Kidney (tissue), 14 donors: ENCODE results near the gene SUSD4. TPM values are rescaled to one million over a fixed set of nuclear protein-coding genes. Genes with fewer than 3 reads are reported as not detected.

Experiments
- DNase-seq, 5 donors: peaks; one replicate each; pipeline ENCODE4 v3.0.0-alpha.2; 2013 to 2020
- FAIRE-seq: peaks from 2 replicates; lab custom pipeline; 2012; peaks lifted over from hg19 to GRCh38; lab: Jason Lieb, UNC
- H3K27ac ChIP-seq, 2 donors: one replicate each; pipeline ENCODE4 v1.7.0; 2013; ENCODE audit warnings: low read depth in 2 of 2, low read length in 2 of 2, inconsistent platforms in 1 of 2
- H3K27me3 ChIP-seq: one replicate; pipeline ENCODE4 v1.7.1; 2013; ENCODE audit warnings: low read length, inconsistent platforms; ENCODE audit not compliant: control insufficient read depth, insufficient read depth
- H3K36me3 ChIP-seq, 3 donors: one replicate each; pipeline versions ENCODE4 v1.7.0 to v1.7.1; 2013; ENCODE audit warnings: low read length in 3 of 3, control low read depth in 1 of 3, inconsistent platforms in 1 of 3; ENCODE audit not compliant: insufficient read depth in 3 of 3, control insufficient read depth in 2 of 3
- H3K4me1 ChIP-seq, 3 donors: one replicate each; pipeline versions ENCODE4 v1.7.0 to v1.7.1; 2013; ENCODE audit warnings: low read length in 3 of 3, inconsistent platforms in 1 of 3, low read depth in 1 of 3; ENCODE audit not compliant: control insufficient read depth in 2 of 3, insufficient read depth in 2 of 3
- H3K4me3 ChIP-seq, 3 donors: one replicate each; pipeline versions ENCODE4 v1.7.0 to v1.8.1; 2013; ENCODE audit warnings: low read length in 3 of 3, control low read depth in 1 of 3, inconsistent platforms in 1 of 3
- H3K9ac ChIP-seq, 3 donors: one replicate each; pipeline versions ENCODE4 v1.7.0 to v1.7.1; 2013; ENCODE audit warnings: low read length in 3 of 3, control low read depth in 1 of 3, inconsistent platforms in 1 of 3
- H3K9me3 ChIP-seq, 3 donors: one replicate each; pipeline versions ENCODE4 v1.7.0 to v1.7.1; 2013; ENCODE audit warnings: low read length in 3 of 3, control low read depth in 1 of 3, inconsistent platforms in 1 of 3; ENCODE audit not compliant: control insufficient read depth in 2 of 3, insufficient read depth in 1 of 3
- intact Hi-C: fragments of 100-400 bp; cut with DNase I; formaldehyde crosslinking; loops from one replicate; pipeline ENCODE4 v1.11.1; 2022
- polyA plus RNA-seq: library from polyadenylated mRNA; stranded (reverse); fragments of 350-450 nt; fragmentation: Illumina TruSeq; extraction: RNeasy Lipid Tissue Mini Kit (QIAGEN cat#74804); gene quantifications from one replicate; pipeline ENCODE4 v1.2.3, GENCODE V29; 2014; ENCODE audit warnings: low read depth, low replicate concordance; ENCODE audit not compliant: insufficient read depth
- total RNA-seq: library from RNA; stranded (reverse); fragmentation: NEBNext Ultra II Directional; extraction: Animal tissue kit (Norgen Biotek cat#: 25700); gene quantifications from one replicate; pipeline ENCODE4 v1.2.1, GENCODE V29; 2021
- TF ChIP-seq, protein P1 (sequence below): IDR thresholded peaks from 3 replicates; pipeline ENCODE4 v1.5.1; 2012; ENCODE audit warnings: mild to moderate bottlenecking, moderate library complexity, borderline replicate concordance; ENCODE audit not compliant: insufficient read depth; ENCODE audit errors: extremely low read depth
- donor health status: control.
- donor health status: control.
- donor health status: control.
- donor health status: control.
- donor health status: control.
- donor health status: DM: yes; HTN: yes; CAD: no.
- donor health status: Normal renal cell carcinoma (clear cell type).

The SUSD4 gene
- total and polyA plus RNA-seq, 2 donors from 2014 or later = 14.0 to 23.7 TPM

DNA sequence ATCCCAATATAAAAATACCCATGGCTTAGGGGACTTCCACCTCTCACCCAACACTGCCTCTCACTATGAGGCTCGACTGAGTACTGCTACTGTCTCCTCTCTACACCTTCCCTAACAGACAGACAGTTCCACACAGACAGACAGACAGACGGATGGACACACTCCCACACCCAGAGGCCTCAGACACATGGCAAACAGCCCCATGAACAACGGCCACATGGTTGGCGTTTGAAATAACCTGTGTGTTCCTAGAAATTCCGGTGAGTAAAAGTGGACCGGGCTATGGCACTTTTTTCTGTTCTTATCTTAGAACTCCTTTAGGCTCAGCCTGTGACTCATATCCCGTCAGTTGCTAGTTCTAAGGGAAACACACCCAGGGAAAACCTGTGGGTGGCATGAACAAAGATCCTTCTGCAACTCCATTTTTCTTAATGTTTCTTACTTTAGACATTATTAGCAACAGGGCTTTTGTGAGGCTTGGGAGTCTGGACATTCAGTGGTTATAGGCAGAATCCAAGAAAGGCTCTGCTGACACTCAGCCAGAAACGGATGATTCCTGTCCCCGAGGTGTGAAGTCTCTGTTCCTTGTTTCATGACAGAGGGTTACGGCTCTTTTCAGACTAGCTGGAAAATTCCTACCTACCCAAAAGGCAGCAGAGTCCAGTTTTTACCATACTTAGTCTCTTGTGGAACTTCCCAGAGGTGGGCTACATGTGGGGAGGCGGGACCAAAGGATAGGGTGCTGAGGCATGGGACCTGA is 130.4 kb downstream of the SUSD4 start:
- intact Hi-C loops = no loop called here
- Histone ChIP-seq H3K4me1 (no peaks in the 10 kb centered on the region), H3K4me3 (no peak overlapping the region), H3K36me3 (no peaks in the 10 kb centered on the region), H3K27me3 (no peaks in the 10 kb centered on the region), H3K27ac (no peak overlapping the region), H3K9ac (no peak overlapping the region), H3K9me3 (no peaks in the 10 kb centered on the region)
- TF ChIP-seq, protein P1, sequence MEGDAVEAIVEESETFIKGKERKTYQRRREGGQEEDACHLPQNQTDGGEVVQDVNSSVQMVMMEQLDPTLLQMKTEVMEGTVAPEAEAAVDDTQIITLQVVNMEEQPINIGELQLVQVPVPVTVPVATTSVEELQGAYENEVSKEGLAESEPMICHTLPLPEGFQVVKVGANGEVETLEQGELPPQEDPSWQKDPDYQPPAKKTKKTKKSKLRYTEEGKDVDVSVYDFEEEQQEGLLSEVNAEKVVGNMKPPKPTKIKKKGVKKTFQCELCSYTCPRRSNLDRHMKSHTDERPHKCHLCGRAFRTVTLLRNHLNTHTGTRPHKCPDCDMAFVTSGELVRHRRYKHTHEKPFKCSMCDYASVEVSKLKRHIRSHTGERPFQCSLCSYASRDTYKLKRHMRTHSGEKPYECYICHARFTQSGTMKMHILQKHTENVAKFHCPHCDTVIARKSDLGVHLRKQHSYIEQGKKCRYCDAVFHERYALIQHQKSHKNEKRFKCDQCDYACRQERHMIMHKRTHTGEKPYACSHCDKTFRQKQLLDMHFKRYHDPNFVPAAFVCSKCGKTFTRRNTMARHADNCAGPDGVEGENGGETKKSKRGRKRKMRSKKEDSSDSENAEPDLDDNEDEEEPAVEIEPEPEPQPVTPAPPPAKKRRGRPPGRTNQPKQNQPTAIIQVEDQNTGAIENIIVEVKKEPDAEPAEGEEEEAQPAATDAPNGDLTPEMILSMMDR = no peak
- FAIRE-seq (no peak), DNase-seq (no peak)

DNA sequence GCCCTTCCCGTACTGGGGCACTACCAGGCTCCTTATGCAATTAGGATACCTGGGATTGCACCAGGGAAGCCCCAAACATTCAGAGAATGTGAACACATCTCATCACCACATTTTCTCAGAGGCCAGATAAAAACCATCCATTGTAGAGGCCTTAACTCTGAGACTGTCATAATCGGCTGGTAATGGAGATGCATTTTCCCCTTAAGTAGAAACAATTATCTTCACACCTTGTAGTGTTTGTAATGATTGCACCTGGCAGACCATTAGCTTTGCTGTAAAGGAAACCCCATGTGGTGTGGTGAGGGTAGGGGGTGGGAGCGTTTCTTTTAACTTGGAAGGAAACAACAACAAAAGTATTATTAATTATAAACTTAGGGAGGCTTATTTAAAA is 131.0 kb downstream of the SUSD4 start:
- Histone ChIP-seq H3K4me1 (no peaks in the 10 kb centered on the region), H3K4me3 (no peak overlapping the region), H3K9ac (no peak overlapping the region), H3K36me3 (no peaks in the 10 kb centered on the region), H3K27me3 (no peaks in the 10 kb centered on the region), H3K9me3 (no peaks in the 10 kb centered on the region), H3K27ac (no peak overlapping the region)
- FAIRE-seq (no peak), DNase-seq (no peak)
- TF ChIP-seq, protein P1 = no peak
- intact Hi-C loops = no loop called here

DNA sequence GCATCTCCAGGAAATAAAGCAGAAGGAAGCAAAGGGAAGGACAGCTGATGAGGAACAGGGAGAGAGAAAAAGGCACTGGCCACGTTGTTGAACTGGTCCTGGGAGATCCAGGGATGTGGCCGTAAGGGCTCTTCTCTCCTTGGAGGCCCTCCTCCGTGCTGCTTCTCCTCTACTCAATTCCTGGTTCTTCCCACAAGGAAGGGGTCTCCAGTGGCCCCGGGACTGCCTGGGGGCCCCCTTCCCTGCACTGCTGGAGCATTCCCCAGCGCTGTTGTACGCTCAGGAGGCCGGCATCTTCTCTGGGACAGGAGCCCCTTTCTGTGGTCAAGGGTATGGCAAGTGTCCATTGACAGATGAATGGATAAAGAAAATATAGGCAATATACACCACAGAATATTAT is 132.4 kb downstream of the SUSD4 start:
- H3K27ac ChIP-seq = no peak overlapping the region
- FAIRE-seq = no peak

More for the DNA sequence above, 132.4 kb downstream of the SUSD4 start:
- H3K9me3 ChIP-seq = no peaks in the 10 kb centered on the region
- TF ChIP-seq, protein P1 = no peak
- intact Hi-C loops = no loop called here
- H3K4me3 ChIP-seq = no peak overlapping the region
- H3K9ac ChIP-seq = no peak overlapping the region
- no peak for DNase-seq
- H3K27me3 ChIP-seq = no peaks in the 10 kb centered on the region
- H3K4me1 ChIP-seq = no peaks in the 10 kb centered on the region
- H3K36me3 ChIP-seq = no peaks in the 10 kb centered on the region
